IMR-90 (cell line): Measurements from ENCODE around the gene SH2D7. TPM values are rescaled to one million over a fixed set of nuclear protein-coding genes. Genes with fewer than 3 reads are reported as not detected.
A peak's percentile ranks its signal among the peaks of the same experiment; 100 is the strongest.

Experiments used
- ATAC-seq: fragments of 200-7000 bp; cut with Tn5 transposase; 2 replicates; pipeline ENCODE4 v1.9.1; 2020; ENCODE audit warnings: low read depth, mild to moderate bottlenecking, moderate library complexity
- BruUV-seq: library from RNA; stranded (reverse); fragments of 400-500 nt; replicated peaks from 2 replicates; lab custom pipeline; 2021; lab: Mats Ljungman, UMichigan
- CTCF ChIA-PET: fragments of 300-600 bp; formaldehyde crosslinking; extraction: SDS; loops from one replicate; lab custom pipeline; 2021; ENCODE audit warnings: antibody characterized with exemption; lab: Yijun Ruan, JAX
- POLR2A ChIA-PET: fragments of 300-600 bp; sonication (Branson Sonifier 250); formaldehyde crosslinking; loops from one replicate; lab custom pipeline; 2022; ENCODE audit warnings: antibody characterized with exemption; ENCODE audit not compliant: unreplicated experiment; lab: Charles Lee
- DNase-seq: peaks from one replicate; pipeline ENCODE4 v3.0.0; 2013
- H2AFZ ChIP-seq: replicated peaks from 2 replicates; pipeline ENCODE3; 2013; ENCODE audit warnings: low read length, mild to moderate bottlenecking; ENCODE audit not compliant: poor library complexity
- H2AK5ac ChIP-seq: 2 replicates; pipeline ENCODE4 v1.6.1; 2013; ENCODE audit warnings: low read depth, low read length, inconsistent platforms
- H2AK9ac ChIP-seq: replicated peaks from 2 replicates; pipeline ENCODE3; 2013; ENCODE audit warnings: mild to moderate bottlenecking, low read depth, low read length, moderate library complexity; ENCODE audit not compliant: poor library complexity
- H2BK120ac ChIP-seq: 2 replicates; pipeline ENCODE4 v1.6.1; 2013; ENCODE audit warnings: low read depth, low read length, inconsistent platforms
- H2BK15ac ChIP-seq: 3 replicates; pipeline ENCODE4 v1.6.1; 2013; ENCODE audit warnings: low read depth, low read length, inconsistent platforms
- H2BK20ac ChIP-seq: 2 replicates; pipeline ENCODE4 v1.6.1; 2013; ENCODE audit warnings: low read depth, mild to moderate bottlenecking, inconsistent platforms, low read length, moderate library complexity
- H2BK5ac ChIP-seq: 2 replicates; pipeline ENCODE4 v1.6.1; 2013; ENCODE audit warnings: mild to moderate bottlenecking, low read depth, low read length, inconsistent platforms; ENCODE audit not compliant: poor library complexity, severe bottlenecking
- H3K14ac ChIP-seq: replicated peaks from 2 replicates; pipeline ENCODE4 v1.6.1; 2013; ENCODE audit warnings: low read depth, low read length, inconsistent platforms
- H3K18ac ChIP-seq: 2 replicates; pipeline ENCODE4 v1.6.1; 2013; ENCODE audit warnings: low read depth, low read length, control low read depth
- H3K23ac ChIP-seq: 2 replicates; pipeline ENCODE4 v1.6.1; 2013; ENCODE audit warnings: low read depth, low read length, inconsistent platforms
- H3K27ac ChIP-seq: 2 replicates; pipeline ENCODE4 v1.5.1; 2013; ENCODE audit warnings: mild to moderate bottlenecking, control low read depth, low read length; ENCODE audit not compliant: insufficient read depth
- H3K27me3 ChIP-seq: 2 replicates; pipeline ENCODE4 v1.6.1; 2013; ENCODE audit warnings: low read length; ENCODE audit not compliant: control insufficient read depth, insufficient read depth
- H3K36me3 ChIP-seq: 2 replicates; pipeline ENCODE4 v1.6.1; 2013; ENCODE audit warnings: low read length, mixed read lengths; ENCODE audit not compliant: control insufficient read depth, insufficient read depth
- H3K4ac ChIP-seq: 2 replicates; pipeline ENCODE4 v1.6.1; 2013; ENCODE audit warnings: low read depth, low read length, inconsistent platforms
- H3K4me1 ChIP-seq: 2 replicates; pipeline ENCODE4 v1.6.1; 2013; ENCODE audit warnings: low read length, mixed read lengths; ENCODE audit not compliant: control insufficient read depth, insufficient read depth
- H3K4me2 ChIP-seq: 2 replicates; pipeline ENCODE4 v1.6.1; 2013; ENCODE audit warnings: low read depth, mild to moderate bottlenecking, control low read depth, low read length, moderate library complexity
- H3K4me3 ChIP-seq: 2 replicates; pipeline ENCODE4 v1.5.1; 2013; ENCODE audit warnings: low read depth, mild to moderate bottlenecking, control low read depth, low read length, moderate library complexity; ENCODE audit not compliant: insufficient read depth
- H3K56ac ChIP-seq: 2 replicates; pipeline ENCODE4 v1.6.1; 2013; ENCODE audit warnings: low read length, inconsistent platforms; ENCODE audit not compliant: insufficient read depth; ENCODE audit errors: extremely low read depth
- H3K79me1 ChIP-seq, 2 experiments: 2 replicates each; pipeline ENCODE4 v1.6.1; 2013; ENCODE audit warnings: low read length in 2 of 2, inconsistent platforms in 1 of 2, low read depth in 1 of 2
- H3K9ac ChIP-seq: 2 replicates; pipeline ENCODE4 v1.6.1; 2013; ENCODE audit warnings: low read depth, low read length, control low read depth
- H3K9me1 ChIP-seq: 2 replicates; pipeline ENCODE4 v1.6.1; 2013; ENCODE audit warnings: low read length, inconsistent platforms; ENCODE audit not compliant: insufficient read depth
- H3K9me3 ChIP-seq: 2 replicates; pipeline ENCODE4 v1.6.1; 2013; ENCODE audit warnings: low read length; ENCODE audit not compliant: control insufficient read depth, insufficient read depth
- H4K20me1 ChIP-seq: 2 replicates; pipeline ENCODE4 v1.6.1; 2013; ENCODE audit warnings: low read length, inconsistent platforms; ENCODE audit not compliant: insufficient read depth
- H4K5ac ChIP-seq: 2 replicates; pipeline ENCODE4 v1.6.1; 2013; ENCODE audit warnings: mild to moderate bottlenecking, low read depth, low read length, control low read depth
- H4K8ac ChIP-seq, 2 experiments: 2 replicates each; pipeline ENCODE4 v1.6.1; 2013; ENCODE audit warnings: low read depth in 2 of 2, low read length in 2 of 2, control low read depth in 1 of 2, inconsistent platforms in 1 of 2
- H4K91ac ChIP-seq: 2 replicates; pipeline ENCODE4 v1.6.1; 2013; ENCODE audit warnings: low read depth, low read length, inconsistent platforms; ENCODE audit not compliant: insufficient read depth
- BHLHE40 ChIP-seq: fragments of 150-350 bp; IDR thresholded peaks from 2 replicates; pipeline ENCODE4 v1.6.1; 2016; ENCODE audit warnings: mild to moderate bottlenecking, low read depth, low read length
- FOS ChIP-seq: fragments of 150-350 bp; IDR thresholded peaks from 2 replicates; pipeline ENCODE4 v1.6.1; 2016; ENCODE audit warnings: low read depth, low read length
- MAZ ChIP-seq: IDR thresholded peaks from 2 replicates; pipeline ENCODE4 v1.6.1; 2012; ENCODE audit warnings: low read depth, mild to moderate bottlenecking, low read length, improper control_type of control experiment, moderate library complexity, borderline replicate concordance
- POLR2A ChIP-seq: IDR thresholded peaks from 2 replicates; pipeline ENCODE4 v1.6.1; 2012; ENCODE audit warnings: mild to moderate bottlenecking, low read depth, low read length
- RAD21 ChIP-seq: IDR thresholded peaks from 2 replicates; pipeline ENCODE4 v1.6.1; 2012; ENCODE audit warnings: low read length, improper control_type of control experiment
- RCOR1 ChIP-seq: IDR thresholded peaks from 2 replicates; pipeline ENCODE4 v1.6.1; 2012; ENCODE audit warnings: mild to moderate bottlenecking, low read length, improper control_type of control experiment; ENCODE audit not compliant: insufficient replicate concordance
- RFX5 ChIP-seq: IDR thresholded peaks from 2 replicates; pipeline ENCODE4 v1.8.0; 2012; ENCODE audit warnings: low read depth, mild to moderate bottlenecking, low read length, moderate library complexity
- SMC3 ChIP-seq: fragments of 150-350 bp; IDR thresholded peaks from 2 replicates; pipeline ENCODE4 v1.6.1; 2016; ENCODE audit warnings: low read depth, mild to moderate bottlenecking, antibody characterized with exemption, low read length, moderate library complexity
- WGBS, 2 experiments: methylation state at CpG; one replicate each; pipeline versions ENCODE4 v1.1.5 to v1.1.7; 2013; ENCODE audit warnings: missing lambda C conversion rate in 2 of 2; ENCODE audit not compliant: insufficient read length in 1 of 2; ENCODE audit errors: extremely low coverage in 2 of 2; 5-methylcytosine and 5-hydroxymethylcytosine counted together
- dilution Hi-C: fragments of 300-500 bp; cut with HindIII; formaldehyde crosslinking; loops from one replicate; pipeline ENCODE4 v1.14.3; 2018; ENCODE audit warnings: low sequenced_read_pairs; ENCODE audit not compliant: unreplicated experiment
- in situ Hi-C: fragments of 300-500 bp; cut with MboI; formaldehyde crosslinking; loops from 3 replicates; pipeline ENCODE4 v1.14.3; 2019; ENCODE audit warnings: low sequenced_read_pairs, inconsistent platforms, mixed read lengths
- intact Hi-C: fragments of 100-400 bp; cut with micrococcal nuclease; formaldehyde crosslinking; loops from 2 replicates; pipeline ENCODE4 v1.10.0; 2022
- polyA plus RNA-seq, 3 experiments: library from polyadenylated mRNA; depleted of rRNA; stranded (reverse); fragments of >200 nt; gene quantifications; 2 replicates each; pipeline ENCODE4 v1.2.3, GENCODE V29; 2012; ENCODE audit warnings: low replicate concordance in 1 of 3
- total RNA-seq: library from RNA; depleted of rRNA; stranded (reverse); fragments of >200 nt; gene quantifications from 2 replicates; pipeline ENCODE4 v1.2.3, GENCODE V29; 2012
- TF ChIP-seq, protein P1 (sequence below): fragments of 150-350 bp; IDR thresholded peaks from 2 replicates; pipeline ENCODE4 v1.6.1; 2017; ENCODE audit warnings: mild to moderate bottlenecking, antibody characterized with exemption, low read length, low read depth
- TF ChIP-seq, protein P2 (sequence below): conservative IDR thresholded peaks from 2 replicates; pipeline ENCODE4 v1.5.1; 2012; ENCODE audit warnings: mild to moderate bottlenecking, low read depth, low read length, improper control_type of control experiment

Gene SH2D7
- total and polyA plus RNA-seq, 2 of the 4 experiments (the other 2 are of a cell fraction), result not detected

DNA sequence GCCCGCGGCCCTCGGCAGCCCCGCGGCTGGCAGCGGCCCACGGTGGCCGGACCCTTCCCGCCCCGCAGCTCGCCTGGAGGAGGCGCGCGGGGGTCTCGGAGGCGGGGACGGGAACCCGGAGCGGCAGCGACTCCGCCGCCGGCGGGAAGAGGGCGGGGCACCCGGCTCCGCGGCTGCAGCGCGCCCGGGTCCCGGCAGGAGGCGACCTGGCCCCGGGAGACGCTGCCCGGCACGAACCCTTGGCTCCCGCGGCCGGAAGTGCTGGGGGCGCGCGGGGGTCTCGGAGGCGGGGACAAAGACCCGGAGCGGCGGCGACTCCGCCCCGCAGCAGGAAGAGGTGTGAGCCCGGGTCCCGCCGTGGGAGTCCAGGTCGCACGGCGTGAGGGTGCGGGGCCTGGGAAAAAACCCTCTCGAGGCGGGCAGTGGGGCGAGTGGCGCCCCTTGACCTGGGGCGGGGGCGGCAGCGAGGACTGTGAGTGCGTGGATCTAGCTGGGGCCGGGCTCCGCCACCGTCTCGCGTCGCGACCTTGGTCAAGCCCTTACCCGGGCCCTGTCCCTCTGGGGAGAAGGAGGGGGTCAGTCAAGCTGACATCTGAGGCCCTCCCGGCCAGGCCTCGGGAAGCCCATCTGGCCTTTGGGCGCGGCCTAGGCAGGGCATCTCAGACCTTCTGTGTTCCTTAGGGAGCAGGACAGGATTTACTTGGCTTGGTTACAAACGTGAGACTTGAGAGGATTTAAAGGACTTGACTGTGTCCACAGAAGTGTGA lies 39.1 kb downstream of the SH2D7 start, which contains the start of gene CIB2:
CIB2 (minus strand) TSS at position 151 of the 767 bp plus-strand sequence. CDS start 230 bp downstream, outside the sequence.
- Histone ChIP-seq H3K18ac (peak within 1 kb of the TSS; percentile 78), H2BK15ac (peak within 1 kb of the TSS; percentile 3; the same call in 1 of the 3 replicates), H3K4ac (peak within 1 kb of the TSS; percentile 87), H3K27me3 (no peaks in the 10 kb centered on the region), H4K20me1 (0 out of 2 replicates have a peak, but pooled peaks cover 6% of the 10 kb centered on the region), H3K23ac (peak within 1 kb of the TSS; percentile 54), H3K4me2 (peak within 1 kb of the TSS; percentile 76), H4K8ac (peak within 1 kb of the TSS; percentile 79 to 84), H4K91ac (peak within 1 kb of the TSS; percentile 39), H2AFZ (peak within 1 kb of the TSS; percentile 96), H3K9me1 (peaks cover 3% of the 10 kb centered on the region), H3K9me3 (no peaks in the 10 kb centered on the region), H3K4me1 (peaks cover 4% of the 10 kb centered on the region), H4K5ac (peak within 1 kb of the TSS; percentile 61), H3K56ac (peak within 1 kb of the TSS; percentile 5; the same call in 1 of the 2 replicates), H3K79me1 (no peaks in the 10 kb centered on the region), H2AK5ac (no peak within 1 kb of the TSS; the same call in 1 of the 2 replicates), H2BK20ac (peak within 1 kb of the TSS; percentile 20; the same call in 1 of the 2 replicates), H3K14ac (peak within 1 kb of the TSS; percentile 39), H3K27ac (peak within 1 kb of the TSS; percentile 38), H2BK120ac (peak within 1 kb of the TSS; percentile 39; the same call in 1 of the 2 replicates), H3K4me3 (peak within 1 kb of the TSS; percentile 63), H2BK5ac (peak within 1 kb of the TSS; percentile 1), H2AK9ac (peak within 1 kb of the TSS; percentile 63), H3K9ac (peak within 1 kb of the TSS; percentile 82), H3K36me3 (no peaks in the 10 kb centered on the region)
- ATAC-seq (peak; percentile 96), DNase-seq (peak; percentile 41)
- in situ Hi-C loops, result no loop called here
- intact Hi-C loops, result loop anchor here (5.0 kb wide), 1 partner anchor 111 kb away; no protein-coding TSS in a partner anchor
- no TSS peak for BruUV-seq
- dilution Hi-C loops, result no loop called here
- WGBS, 2 experiments, result 1% methylated on average over 16 of the region's 79 CpGs; no CpG with 5 or more reads in 1 of the 2 experiments
- TF ChIP-seq, protein P1, sequence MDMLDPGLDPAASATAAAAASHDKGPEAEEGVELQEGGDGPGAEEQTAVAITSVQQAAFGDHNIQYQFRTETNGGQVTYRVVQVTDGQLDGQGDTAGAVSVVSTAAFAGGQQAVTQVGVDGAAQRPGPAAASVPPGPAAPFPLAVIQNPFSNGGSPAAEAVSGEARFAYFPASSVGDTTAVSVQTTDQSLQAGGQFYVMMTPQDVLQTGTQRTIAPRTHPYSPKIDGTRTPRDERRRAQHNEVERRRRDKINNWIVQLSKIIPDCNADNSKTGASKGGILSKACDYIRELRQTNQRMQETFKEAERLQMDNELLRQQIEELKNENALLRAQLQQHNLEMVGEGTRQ, result no peak
- TF ChIP-seq, protein P2, sequence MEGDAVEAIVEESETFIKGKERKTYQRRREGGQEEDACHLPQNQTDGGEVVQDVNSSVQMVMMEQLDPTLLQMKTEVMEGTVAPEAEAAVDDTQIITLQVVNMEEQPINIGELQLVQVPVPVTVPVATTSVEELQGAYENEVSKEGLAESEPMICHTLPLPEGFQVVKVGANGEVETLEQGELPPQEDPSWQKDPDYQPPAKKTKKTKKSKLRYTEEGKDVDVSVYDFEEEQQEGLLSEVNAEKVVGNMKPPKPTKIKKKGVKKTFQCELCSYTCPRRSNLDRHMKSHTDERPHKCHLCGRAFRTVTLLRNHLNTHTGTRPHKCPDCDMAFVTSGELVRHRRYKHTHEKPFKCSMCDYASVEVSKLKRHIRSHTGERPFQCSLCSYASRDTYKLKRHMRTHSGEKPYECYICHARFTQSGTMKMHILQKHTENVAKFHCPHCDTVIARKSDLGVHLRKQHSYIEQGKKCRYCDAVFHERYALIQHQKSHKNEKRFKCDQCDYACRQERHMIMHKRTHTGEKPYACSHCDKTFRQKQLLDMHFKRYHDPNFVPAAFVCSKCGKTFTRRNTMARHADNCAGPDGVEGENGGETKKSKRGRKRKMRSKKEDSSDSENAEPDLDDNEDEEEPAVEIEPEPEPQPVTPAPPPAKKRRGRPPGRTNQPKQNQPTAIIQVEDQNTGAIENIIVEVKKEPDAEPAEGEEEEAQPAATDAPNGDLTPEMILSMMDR, result peak; percentile 72
- TF ChIP-seq FOS, result no peak
- peak; percentile 81; the same call in 1 of the 2 replicates for TF ChIP-seq MAZ
- TF ChIP-seq POLR2A, result 0 out of 2 replicates have a peak, but pooled peaks have one; percentile 30
- peak; percentile 56 for TF ChIP-seq SMC3
- peak; percentile 56 for TF ChIP-seq RAD21
- no peak for TF ChIP-seq RCOR1
- no peak for TF ChIP-seq BHLHE40
- no peak for TF ChIP-seq RFX5
- ChIA-PET CTCF (interaction anchor here (0.9 to 1.8 kb wide), 4 partner anchors 8 to 173 kb away, joined by 3 read pairs; no protein-coding TSS in a partner anchor), POLR2A (no interaction called here)
